Stimulated activated CD4-positive, alpha-beta T cell treated with anti-CD3 and anti-CD28 coated beads, Interleukin-1b, Interleukin-23, amount 100 ng/mL, for 48 hours (primary cell): ENCODE data around the gene ADD1.

Source experiments
- DNase-seq: peaks from one replicate; pipeline ENCODE4 v3.0.0-alpha.2; 2020

ADD1 gene

GRCh38 chr4:2924765-2925301, 81.2 kb downstream of the ADD1 start:
- DNase-seq: no peak

GRCh38 chr4:2925496-2925895, 81.9 kb downstream of the ADD1 start:
- no peak for DNase-seq

GRCh38 chr4:2925931-2926860, 82.6 kb downstream of the ADD1 start:
- DNase-seq: no peak

- DNase-seq: no peak
These were observed 83.5 kb downstream of the ADD1 start for GRCh38 chr4:2927016-2927695.

GRCh38 chr4:2927696-2928075, 84.0 kb downstream of the ADD1 start:
- no peak for DNase-seq

- no peak for DNase-seq
These were observed 84.9 kb downstream of the ADD1 start for GRCh38 chr4:2928242-2929176.

GRCh38 chr4:2929469-2929868, 85.8 kb downstream of the ADD1 start:
- DNase-seq: no peak

- no peak for DNase-seq
These were observed 86.6 kb downstream of the ADD1 start for GRCh38 chr4:2930135-2930757.

GRCh38 chr4:2930758-2931511, 87.3 kb downstream of the ADD1 start:
- no peak for DNase-seq

- peak; percentile 61 for DNase-seq
These were observed 88.1 kb downstream of the ADD1 start for GRCh38 chr4:2931512-2932301.

- DNase-seq: no peak
These were observed 88.8 kb downstream of the ADD1 start for GRCh38 chr4:2932321-2932950.

GRCh38 chr4:2932951-2933565, 89.4 kb downstream of the ADD1 start:
- no peak for DNase-seq

- no peak for DNase-seq
These were observed 90.0 kb downstream of the ADD1 start for GRCh38 chr4:2933566-2934076.

GRCh38 chr4:2934077-2934812, 90.6 kb downstream of the ADD1 start:
- DNase-seq: peak; percentile 37

- peak; percentile 95 for DNase-seq
These were observed 91.4 kb downstream of the ADD1 start for GRCh38 chr4:2934813-2935761.

GRCh38 chr4:2935762-2936743, 92.4 kb downstream of the ADD1 start:
- peak; percentile 87 for DNase-seq
